GM11168 (cell line): Measurements from ENCODE around the gene BCR.

Experiments
- in situ Hi-C: fragments of 300-500 bp; cut with MboI; formaldehyde crosslinking; loops from one replicate; pipeline ENCODE4 v1.12.0; 2022; ENCODE audit warnings: low sequenced_read_pairs; ENCODE audit not compliant: unreplicated experiment

BCR gene

GRCh38 chr22:23222793-23223568 is 42.7 kb downstream of the BCR start:
- in situ Hi-C loops = no loop called here

DNA sequence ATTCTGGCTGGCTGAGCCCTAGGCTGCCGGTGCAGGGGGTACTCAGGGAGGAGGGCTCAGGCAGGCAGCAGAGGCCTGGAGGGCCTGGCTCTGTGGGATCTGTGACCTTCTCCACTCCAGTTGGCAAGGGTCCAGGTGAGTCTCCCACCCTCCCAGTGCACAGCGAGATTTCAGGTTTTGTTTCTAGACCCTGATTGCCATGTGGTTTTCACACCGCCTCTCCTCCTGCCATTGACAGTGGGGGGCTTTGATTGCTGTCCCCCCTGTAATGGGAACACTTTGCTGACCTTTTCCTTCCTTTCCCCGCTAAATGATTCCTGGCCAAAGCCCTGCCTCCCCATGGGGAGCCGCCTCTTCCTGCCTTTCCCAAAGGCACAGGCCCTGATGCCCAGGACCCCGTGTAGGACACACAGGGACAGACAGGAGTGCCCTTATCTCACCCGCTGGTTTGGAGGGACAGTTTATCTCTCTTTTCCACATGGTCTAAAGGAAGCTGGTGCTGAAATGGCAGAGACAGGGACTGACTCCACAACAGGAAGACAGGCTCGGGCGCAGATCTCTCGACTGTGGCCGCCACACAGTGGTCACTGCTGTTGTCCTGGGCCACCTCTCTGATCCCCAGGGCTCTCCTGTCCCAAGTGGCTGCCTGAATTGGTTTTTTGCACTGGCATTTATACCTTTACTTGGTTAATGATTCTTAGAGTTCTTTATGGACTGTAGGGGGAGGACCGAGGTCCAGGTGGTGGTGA is 43.4 kb downstream of the BCR start:
- in situ Hi-C loops = no loop called here

DNA sequence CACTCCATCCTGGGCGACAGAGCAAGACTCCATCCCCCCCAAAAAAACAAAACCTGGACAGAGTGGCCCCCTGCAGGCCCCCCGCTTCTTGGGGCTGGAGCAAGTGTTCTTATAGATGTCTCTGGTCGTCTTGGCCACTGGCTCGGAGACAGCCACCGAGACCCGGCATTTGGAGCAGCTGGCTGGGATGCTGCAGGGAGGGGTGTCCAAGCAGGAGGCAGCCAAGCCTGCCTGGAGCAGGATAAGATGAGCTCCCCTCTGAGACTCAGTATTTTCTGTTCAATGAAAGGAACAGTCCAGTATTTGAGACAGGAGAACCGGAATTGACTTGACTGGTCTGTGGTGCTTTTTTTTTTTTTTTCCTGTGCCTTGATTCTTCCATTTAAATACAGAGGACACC is 44.5 kb downstream of the BCR start:
- in situ Hi-C loops = no loop called here

DNA sequence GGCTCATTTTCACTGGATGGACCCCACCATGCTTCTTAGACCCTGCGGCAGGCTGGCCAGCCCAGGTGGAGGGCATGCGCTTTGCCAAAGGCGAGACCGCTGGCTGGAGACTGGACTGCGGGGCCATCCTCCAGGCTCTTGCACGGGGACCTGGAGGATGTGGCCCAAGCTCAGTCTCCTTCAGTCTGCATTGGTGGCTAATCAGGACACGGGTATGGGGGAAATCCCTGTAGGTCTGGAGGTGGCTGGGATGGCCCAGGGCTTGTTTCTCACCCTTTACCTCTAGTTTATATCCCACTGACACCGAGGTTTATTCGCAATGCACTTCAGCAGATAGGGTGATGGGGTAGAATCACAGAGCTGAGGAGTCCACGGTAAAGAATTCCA is 45.0 kb downstream of the BCR start:
- in situ Hi-C loops = no loop called here

- in situ Hi-C loops = no loop called here
These were observed 45.6 kb downstream of the BCR start for GRCh38 chr22:23225724-23226496.

DNA sequence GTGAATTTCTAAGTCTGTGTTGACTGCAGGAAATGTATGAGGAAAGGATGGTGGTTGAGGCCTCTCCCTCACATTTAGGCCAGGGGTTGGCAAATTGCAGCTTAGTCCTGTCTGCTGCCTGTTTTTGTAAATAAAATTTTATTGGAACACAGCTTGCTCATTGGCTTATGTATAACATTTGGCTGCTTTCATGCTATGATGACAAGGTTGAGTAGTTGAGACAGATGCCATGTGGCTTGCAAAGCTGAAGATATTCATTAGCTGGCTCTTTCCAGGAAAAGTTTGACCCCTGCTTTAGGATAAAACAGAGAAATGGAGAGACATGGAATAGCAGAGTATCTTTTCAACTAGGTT is 46.2 kb downstream of the BCR start:
- in situ Hi-C loops = no loop called here

- in situ Hi-C loops = no loop called here
These were observed 47.1 kb downstream of the BCR start for GRCh38 chr22:23227380-23227779.

- in situ Hi-C loops = no loop called here
These were observed 48.2 kb downstream of the BCR start for GRCh38 chr22:23228503-23228902.

- in situ Hi-C loops = no loop called here
These were observed 49.3 kb downstream of the BCR start for GRCh38 chr22:23229646-23230045.

GRCh38 chr22:23230348-23231068 is 50.2 kb downstream of the BCR start:
- in situ Hi-C loops = no loop called here

GRCh38 chr22:23231471-23232093 is 51.3 kb downstream of the BCR start:
- in situ Hi-C loops = no loop called here

GRCh38 chr22:23232094-23232905 is 52.0 kb downstream of the BCR start:
- in situ Hi-C loops = no loop called here

- in situ Hi-C loops = no loop called here
These were observed 52.8 kb downstream of the BCR start for GRCh38 chr22:23233084-23233531.

GRCh38 chr22:23233752-23234408 is 53.6 kb downstream of the BCR start:
- in situ Hi-C loops = no loop called here

- in situ Hi-C loops = no loop called here
These were observed 54.3 kb downstream of the BCR start for GRCh38 chr22:23234409-23235161.

GRCh38 chr22:23235425-23235824 is 55.1 kb downstream of the BCR start:
- in situ Hi-C loops = no loop called here

DNA sequence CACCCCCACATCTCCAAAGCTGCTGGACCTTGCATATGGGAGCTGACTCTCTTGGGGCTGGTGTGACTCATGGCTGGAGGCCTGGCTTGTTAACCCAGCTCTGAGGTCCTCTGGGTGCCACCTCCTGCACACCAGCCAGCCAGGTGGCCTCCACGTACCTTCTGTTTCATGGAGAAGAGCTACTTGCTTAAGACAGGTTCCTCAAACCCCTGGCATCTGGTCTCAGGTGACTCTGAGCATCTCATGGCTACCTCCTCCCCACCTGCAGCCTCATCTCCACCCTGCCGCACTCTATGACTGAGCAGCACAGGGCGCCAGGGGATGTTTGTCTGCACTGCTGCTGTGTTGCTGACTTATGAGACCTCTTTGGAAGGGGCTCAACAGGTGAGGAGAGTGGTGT is 55.7 kb downstream of the BCR start:
- in situ Hi-C loops = no loop called here
